ENCODE data around the gene NXPH4. TPM values are rescaled to one million over a fixed set of nuclear protein-coding genes. Genes with fewer than 3 reads are reported as not detected.
A peak's percentile ranks its signal among the peaks of the same experiment; 100 is the strongest.

NXPH4 gene
- under 1 TPM; 0.41 to 0.45 TPM for total RNA-seq

DNA sequence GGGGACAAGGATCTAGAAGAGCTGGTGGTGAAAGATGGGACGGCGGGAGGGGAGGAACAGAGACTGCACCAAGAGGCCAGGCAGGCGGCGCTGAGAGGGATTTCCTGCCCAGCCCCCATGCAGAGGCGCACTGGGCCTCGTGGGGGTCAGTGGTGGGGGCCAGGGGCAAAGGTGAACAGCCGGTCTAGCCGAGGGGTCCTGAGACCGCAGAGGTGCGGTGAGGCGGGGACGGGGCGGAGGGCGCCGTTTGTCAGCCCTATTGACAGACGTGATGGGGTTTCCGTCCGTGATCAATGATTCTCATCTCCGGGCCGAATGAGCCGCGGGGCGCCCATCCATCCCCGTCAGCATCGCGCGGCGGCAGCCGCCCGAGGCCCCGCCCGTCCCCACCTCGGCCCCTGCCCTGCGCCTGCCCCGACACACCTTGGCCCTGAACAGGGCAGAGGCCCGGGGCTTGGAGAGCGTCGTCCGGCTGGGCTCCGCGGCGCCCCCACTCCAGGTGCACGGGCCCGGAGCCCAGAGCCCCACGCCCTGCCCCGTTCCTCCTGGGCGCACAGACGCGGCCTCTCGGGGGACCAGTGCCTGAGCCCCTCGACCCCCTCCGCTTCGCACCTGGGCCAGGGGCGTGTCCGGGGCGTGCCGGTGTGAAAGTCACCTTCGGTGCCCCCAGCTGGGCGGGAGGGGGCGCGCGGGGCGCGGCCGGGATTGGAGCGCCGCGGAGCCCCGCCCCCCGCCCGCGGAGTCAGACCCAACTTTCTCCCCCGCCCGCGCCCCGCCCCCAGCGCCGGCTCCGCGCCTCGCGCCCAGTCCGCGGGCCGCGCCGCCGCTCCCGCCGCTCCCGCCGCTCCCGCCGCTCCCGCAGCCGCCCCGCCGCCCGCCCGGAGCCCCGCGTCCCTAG is at the start of gene NXPH4:
Gene NXPH4 (plus strand): TSS at position 781 of the 898 bp plus-strand sequence. CDS start 176 bp downstream, outside the sequence.
- ChIA-PET CTCF (interaction anchor here (1.0 to 8.8 kb wide), 3 partner anchors 12 to 239 kb away, joined by 3 to 397 read pairs (median 215); partner anchors contain the start of genes INHBE and SHMT2), POLR2A (interaction anchor here (2.9 to 8.2 kb wide), 2 partner anchors 16 to 24 kb away, joined by 10 to 99 read pairs; a partner anchor contains a TSS)
- H3K36me3 Mint-ChIP-seq (ENCODE audit: low read depth): no peaks in the 10 kb centered on the region
- TF ChIP-seq, protein P1, sequence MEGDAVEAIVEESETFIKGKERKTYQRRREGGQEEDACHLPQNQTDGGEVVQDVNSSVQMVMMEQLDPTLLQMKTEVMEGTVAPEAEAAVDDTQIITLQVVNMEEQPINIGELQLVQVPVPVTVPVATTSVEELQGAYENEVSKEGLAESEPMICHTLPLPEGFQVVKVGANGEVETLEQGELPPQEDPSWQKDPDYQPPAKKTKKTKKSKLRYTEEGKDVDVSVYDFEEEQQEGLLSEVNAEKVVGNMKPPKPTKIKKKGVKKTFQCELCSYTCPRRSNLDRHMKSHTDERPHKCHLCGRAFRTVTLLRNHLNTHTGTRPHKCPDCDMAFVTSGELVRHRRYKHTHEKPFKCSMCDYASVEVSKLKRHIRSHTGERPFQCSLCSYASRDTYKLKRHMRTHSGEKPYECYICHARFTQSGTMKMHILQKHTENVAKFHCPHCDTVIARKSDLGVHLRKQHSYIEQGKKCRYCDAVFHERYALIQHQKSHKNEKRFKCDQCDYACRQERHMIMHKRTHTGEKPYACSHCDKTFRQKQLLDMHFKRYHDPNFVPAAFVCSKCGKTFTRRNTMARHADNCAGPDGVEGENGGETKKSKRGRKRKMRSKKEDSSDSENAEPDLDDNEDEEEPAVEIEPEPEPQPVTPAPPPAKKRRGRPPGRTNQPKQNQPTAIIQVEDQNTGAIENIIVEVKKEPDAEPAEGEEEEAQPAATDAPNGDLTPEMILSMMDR (IDR thresholded peaks at IDR 0.05): no peak
- H3K27ac Mint-ChIP-seq: no peak within 1 kb of the TSS
- peak within 1 kb of the TSS; percentile 61 for H3K4me3 Mint-ChIP-seq
- peak; percentile 56 for DNase-seq
- peak; percentile 27 for ATAC-seq
- intact Hi-C loops (cut with micrococcal nuclease): no loop called here
- peaks cover 62% of the 10 kb centered on the region for H3K27me3 Mint-ChIP-seq
- peaks cover 39% of the 10 kb centered on the region for H3K4me1 Mint-ChIP-seq (ENCODE audit: low read depth)
- no peaks in the 10 kb centered on the region for H3K9me3 Mint-ChIP-seq

DNA sequence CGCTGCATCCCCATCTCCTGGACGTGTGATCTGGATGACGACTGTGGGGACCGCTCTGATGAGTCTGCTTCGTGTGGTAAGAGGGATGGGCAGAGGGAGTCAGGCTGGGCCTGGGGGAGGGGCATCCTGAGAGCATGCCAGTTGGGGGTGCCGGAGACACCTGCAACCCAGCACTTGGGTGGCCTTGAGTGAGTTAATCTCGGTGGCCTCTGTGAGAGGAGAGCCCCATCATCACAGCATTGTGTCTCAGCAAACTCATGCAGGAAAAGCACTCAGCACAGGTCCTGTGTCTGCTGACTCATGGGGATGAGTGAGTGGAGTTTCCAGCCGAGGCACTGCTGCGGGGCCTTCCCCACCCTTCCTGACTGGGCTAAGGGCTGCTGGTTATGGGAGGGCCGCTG is 49.6 kb upstream of the NXPH4 start:
- Mint-ChIP-seq H3K4me3 (no peak overlapping the region), H3K9me3 (no peaks in the 10 kb centered on the region), H3K4me1 (ENCODE audit: low read depth) (peaks cover 9% of the 10 kb centered on the region), H3K36me3 (ENCODE audit: low read depth) (no peaks in the 10 kb centered on the region), H3K27me3 (no peaks in the 10 kb centered on the region), H3K27ac (no peak overlapping the region)
- DNase-seq (peak; percentile 60), ATAC-seq (peak; percentile 94)
- intact Hi-C loops (cut with micrococcal nuclease): no loop called here
- TF ChIP-seq, protein P1 (IDR thresholded peaks at IDR 0.05): no peak
- CTCF ChIA-PET: interaction anchor here (1.1 to 3.3 kb wide), 2 partner anchors 13 to 76 kb away, joined by 3 to 9 read pairs; no protein-coding TSS in a partner anchor
- POLR2A ChIA-PET: interaction anchor here (0.6 kb wide), 1 partner anchor 171 kb away, joined by 4 read pairs; no protein-coding TSS in a partner anchor

DNA sequence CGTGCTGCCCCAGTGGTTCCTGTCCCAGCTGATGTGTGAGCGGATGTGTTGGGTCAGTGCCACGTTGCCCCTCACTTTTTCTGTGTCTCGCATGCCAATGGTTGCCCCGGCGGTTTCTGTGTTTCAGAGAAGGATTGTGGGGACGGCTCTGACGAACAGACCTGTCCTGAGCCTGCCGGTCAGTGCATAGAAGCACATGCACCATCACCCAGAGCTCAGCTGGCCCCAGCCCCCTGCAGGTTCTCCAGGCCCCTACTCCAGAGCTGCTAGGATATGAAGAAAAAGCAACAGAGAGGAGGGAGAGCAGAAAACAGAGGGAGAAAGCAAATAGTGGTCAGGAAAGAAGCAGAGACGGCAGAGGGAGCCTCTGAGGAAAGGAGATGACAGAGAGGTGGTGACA is 48.5 kb upstream of the NXPH4 start:
- no peak overlapping the region for H3K27ac Mint-ChIP-seq
- DNase-seq (no peak), ATAC-seq (no peak)
- TF ChIP-seq, protein P1 (IDR thresholded peaks at IDR 0.05): no peak
- H3K36me3 Mint-ChIP-seq (ENCODE audit: low read depth): no peaks in the 10 kb centered on the region
- ChIA-PET CTCF (interaction anchor here (1.3 to 9.4 kb wide), 4 partner anchors 16 to 75 kb away, joined by 3 to 116 read pairs (median 12); no protein-coding TSS in a partner anchor), POLR2A (interaction anchor here (1.0 to 2.8 kb wide), 2 partner anchors 23 to 30 kb away, joined by 3 to 6 read pairs; no protein-coding TSS in a partner anchor)
- intact Hi-C loops (cut with micrococcal nuclease): no loop called here
- H3K9me3 Mint-ChIP-seq: no peaks in the 10 kb centered on the region
- H3K4me3 Mint-ChIP-seq: no peak overlapping the region
- peaks cover 9% of the 10 kb centered on the region for H3K4me1 Mint-ChIP-seq (ENCODE audit: low read depth)
- no peaks in the 10 kb centered on the region for H3K27me3 Mint-ChIP-seq

DNA sequence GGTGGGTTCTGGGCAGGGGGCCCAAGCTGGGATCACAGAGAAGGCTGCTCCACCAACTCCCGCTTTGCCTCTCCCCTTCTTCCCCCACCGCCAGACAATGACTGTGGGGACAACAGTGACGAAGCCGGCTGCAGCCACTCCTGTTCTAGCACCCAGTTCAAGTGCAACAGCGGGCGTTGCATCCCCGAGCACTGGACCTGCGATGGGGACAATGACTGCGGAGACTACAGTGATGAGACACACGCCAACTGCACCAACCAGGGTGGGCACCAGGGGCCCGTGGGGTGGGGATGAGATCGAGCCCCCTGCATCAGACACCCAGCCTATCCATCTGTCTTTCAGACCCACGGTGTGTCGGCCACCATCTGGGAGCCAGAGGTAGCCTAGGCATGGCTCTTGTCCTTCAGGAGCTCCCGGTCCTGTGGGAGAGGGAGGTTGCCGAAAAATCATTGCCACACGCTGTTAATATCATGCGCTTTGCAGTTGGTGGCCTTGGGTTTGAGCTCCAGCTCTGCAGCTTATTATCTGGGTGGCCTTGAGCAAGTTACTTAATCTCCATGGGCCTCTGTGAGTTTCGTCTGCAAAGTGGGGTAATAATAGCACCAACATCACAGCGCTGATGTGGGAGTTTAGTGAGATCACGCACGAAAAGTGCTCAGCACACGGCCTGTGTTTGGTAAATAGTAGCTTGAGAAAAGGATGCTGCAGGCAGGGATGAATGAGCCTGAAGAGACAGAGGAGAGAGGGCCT is 47.4 kb upstream of the NXPH4 start:
- Mint-ChIP-seq H3K27me3 (no peaks in the 10 kb centered on the region), H3K4me3 (no peak overlapping the region), H3K9me3 (no peaks in the 10 kb centered on the region), H3K4me1 (ENCODE audit: low read depth) (peaks cover 9% of the 10 kb centered on the region), H3K27ac (no peak overlapping the region), H3K36me3 (ENCODE audit: low read depth) (no peaks in the 10 kb centered on the region)
- POLR2A ChIA-PET: interaction anchor here (0.5 to 2.8 kb wide), 3 partner anchors 24 to 495 kb away, joined by 3 to 6 read pairs (median 3); no protein-coding TSS in a partner anchor
- CTCF ChIA-PET: interaction anchor here (1.3 to 9.4 kb wide), 4 partner anchors 16 to 74 kb away, joined by 3 to 116 read pairs (median 12); no protein-coding TSS in a partner anchor
- DNase-seq: no peak
- ATAC-seq: no peak
- TF ChIP-seq, protein P1 (IDR thresholded peaks at IDR 0.05): no peak
- intact Hi-C loops (cut with micrococcal nuclease): no loop called here

All from activated CD8-positive, alpha-beta T cell treated with anti-CD3 and anti-CD28 coated beads for 36 hours (primary cell).